Stomach smooth muscle (tissue), 2 donors: Measurements from ENCODE around the gene OTOA.

Experiments
- H3K27ac ChIP-seq: one replicate; pipeline ENCODE4 v1.7.0; 2013; ENCODE audit warnings: mild to moderate bottlenecking, low read length, inconsistent platforms
- H3K27me3 ChIP-seq, 2 donors: one replicate each; pipeline ENCODE4 v1.7.0; 2013; ENCODE audit warnings: low read length in 2 of 2; ENCODE audit not compliant: insufficient read depth in 2 of 2, control insufficient read depth in 1 of 2
- H3K36me3 ChIP-seq, 2 donors: one replicate each; pipeline ENCODE4 v1.7.0; 2013; ENCODE audit warnings: low read length in 2 of 2; ENCODE audit not compliant: control insufficient read depth in 2 of 2, insufficient read depth in 2 of 2
- H3K4me1 ChIP-seq: one replicate; pipeline ENCODE4 v1.7.0; 2013; ENCODE audit warnings: low read length; ENCODE audit not compliant: control insufficient read depth, insufficient read depth
- H3K4me3 ChIP-seq, 2 donors: one replicate each; pipeline ENCODE4 v1.7.0; 2013; ENCODE audit warnings: low read length in 2 of 2
- H3K9ac ChIP-seq, 2 donors: one replicate each; pipeline ENCODE4 v1.7.0; 2013; ENCODE audit warnings: low read length in 2 of 2, mild to moderate bottlenecking in 1 of 2
- H3K9me3 ChIP-seq, 2 donors: one replicate each; pipeline ENCODE4 v1.7.0; 2013; ENCODE audit warnings: low read length in 2 of 2; ENCODE audit not compliant: control insufficient read depth in 2 of 2
- donor health status: healthy.
- donor health status: Pancreatic carcinoma.

Gene OTOA

GRCh38 chr16:21663889-21664647 is at the start of gene OTOA:
OTOA (plus strand) TSS chr16:21663968; CDS start chr16:21678515, 14,547 bp downstream.
- no peaks in the 10 kb centered on the region for H3K36me3 ChIP-seq
- peaks cover 13 to 22% of the 10 kb centered on the region in 2 donors for H3K27me3 ChIP-seq
- no peaks in the 10 kb centered on the region for H3K9me3 ChIP-seq
- H3K9ac ChIP-seq, result no peak within 1 kb of the TSS
- no peak within 1 kb of the TSS for H3K27ac ChIP-seq
- peaks cover 9% of the 10 kb centered on the region for H3K4me1 ChIP-seq
- H3K4me3 ChIP-seq, result peak within 1 kb of the TSS in 1 of 2 donors; percentile 58

- Histone ChIP-seq H3K4me3 (no peak overlapping the region), H3K36me3 (peaks cover 0 to 7% of the 10 kb centered on the region in 2 donors), H3K27me3 (no peaks in the 10 kb centered on the region), H3K4me1 (peaks cover 3% of the 10 kb centered on the region), H3K9ac (no peak overlapping the region), H3K9me3 (no peaks in the 10 kb centered on the region), H3K27ac (no peak overlapping the region)
Observed at GRCh38 chr16:21614896-21615295, 48.9 kb upstream of the OTOA start.

DNA sequence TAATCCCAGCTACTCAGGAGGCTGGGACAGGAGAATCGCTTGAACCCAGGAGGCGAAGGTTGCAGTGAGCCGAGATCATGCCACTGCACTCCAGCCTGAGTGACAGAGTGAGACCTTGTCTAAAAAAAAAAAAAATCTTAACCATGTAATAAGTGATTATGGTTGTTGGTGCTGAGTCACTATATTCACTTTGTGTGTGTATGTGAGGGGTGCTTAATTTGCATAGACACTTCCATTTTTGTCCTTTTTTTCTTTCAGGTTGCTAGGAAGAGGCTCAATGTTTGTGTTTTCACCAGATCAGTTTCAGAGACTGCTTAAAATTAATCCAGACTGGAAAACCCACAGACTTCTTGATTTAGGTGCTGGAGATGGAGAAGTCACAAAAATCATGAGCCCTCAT is 46.2 kb upstream of the OTOA start:
- Histone ChIP-seq H3K9ac (no peak overlapping the region), H3K9me3 (no peaks in the 10 kb centered on the region), H3K36me3 (peaks cover 0 to 10% of the 10 kb centered on the region in 2 donors), H3K27ac (no peak overlapping the region), H3K4me1 (no peaks in the 10 kb centered on the region), H3K27me3 (no peaks in the 10 kb centered on the region), H3K4me3 (no peak overlapping the region)

GRCh38 chr16:21618281-21618680 is 45.5 kb upstream of the OTOA start:
- Histone ChIP-seq H3K27ac (no peak overlapping the region), H3K4me3 (no peak overlapping the region), H3K36me3 (peaks cover 0 to 10% of the 10 kb centered on the region in 2 donors), H3K27me3 (no peaks in the 10 kb centered on the region), H3K9ac (no peak overlapping the region), H3K9me3 (no peaks in the 10 kb centered on the region), H3K4me1 (no peaks in the 10 kb centered on the region)

DNA sequence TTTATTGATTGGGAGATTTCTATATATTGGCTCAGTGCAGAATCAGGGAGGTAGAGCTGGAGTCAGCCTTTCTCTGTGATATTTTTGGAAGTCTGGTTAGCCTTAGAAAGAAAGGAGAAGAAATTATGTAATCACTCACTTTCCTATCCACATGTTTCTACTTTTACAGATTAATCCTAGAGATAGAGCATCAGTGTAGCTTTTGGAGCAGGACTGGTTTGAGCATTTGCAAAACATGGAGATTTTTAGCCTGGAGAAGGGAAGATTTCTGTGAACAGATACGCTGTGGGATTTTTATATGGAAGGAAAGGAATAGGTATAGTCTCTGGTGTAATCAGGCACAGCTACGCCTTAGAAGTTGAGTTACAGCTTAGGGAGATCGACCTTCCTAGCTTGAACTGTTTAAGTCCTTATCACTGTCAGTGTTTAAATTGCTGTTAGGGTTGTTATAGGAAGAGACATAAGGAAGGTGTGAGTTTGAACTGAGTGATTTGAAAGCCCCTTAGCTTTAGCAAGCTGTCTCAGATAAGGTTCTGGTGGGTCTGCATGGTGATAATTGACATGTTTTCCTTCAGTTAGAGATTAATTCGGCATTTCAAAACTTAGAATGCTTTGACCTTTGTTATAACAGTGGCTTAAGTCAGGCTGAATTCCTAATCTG is 43.9 kb upstream of the OTOA start:
- peaks cover 1 to 10% of the 10 kb centered on the region in 2 donors for H3K36me3 ChIP-seq
- H3K27ac ChIP-seq, result no peak overlapping the region
- H3K4me1 ChIP-seq, result no peaks in the 10 kb centered on the region
- no peak overlapping the region for H3K9ac ChIP-seq
- no peaks in the 10 kb centered on the region for H3K27me3 ChIP-seq
- H3K4me3 ChIP-seq, result no peak overlapping the region
- no peaks in the 10 kb centered on the region for H3K9me3 ChIP-seq

GRCh38 chr16:21620592-21620991 is 43.2 kb upstream of the OTOA start:
- Histone ChIP-seq H3K4me1 (no peaks in the 10 kb centered on the region), H3K27me3 (no peaks in the 10 kb centered on the region), H3K9ac (no peak overlapping the region), H3K36me3 (peaks cover 6 to 14% of the 10 kb centered on the region in 2 donors), H3K9me3 (no peaks in the 10 kb centered on the region), H3K27ac (no peak overlapping the region), H3K4me3 (no peak overlapping the region)

DNA sequence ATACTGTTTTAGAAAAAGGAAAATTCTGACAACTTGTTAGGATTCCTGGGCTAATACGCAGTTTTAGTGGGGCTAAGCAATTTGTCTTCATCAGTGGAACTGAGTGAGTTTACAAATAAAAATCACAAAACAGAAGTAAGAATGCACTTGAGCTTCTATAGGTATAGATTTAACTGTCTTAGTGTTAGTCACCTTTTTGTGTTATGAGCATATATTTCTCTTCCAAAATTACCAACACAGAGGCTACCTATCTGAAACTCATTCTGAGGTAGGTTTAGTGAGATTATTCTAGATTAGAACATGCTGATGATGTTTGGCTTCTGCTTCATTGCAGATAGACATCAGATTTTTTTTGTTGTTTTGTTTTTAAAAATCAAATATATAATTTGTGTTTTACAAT is 41.2 kb upstream of the OTOA start:
- H3K4me3 ChIP-seq, result no peak overlapping the region
- H3K36me3 ChIP-seq, result peaks cover 6 to 20% of the 10 kb centered on the region in 2 donors
- peaks cover 5% of the 10 kb centered on the region for H3K4me1 ChIP-seq
- H3K9me3 ChIP-seq, result no peaks in the 10 kb centered on the region
- no peaks in the 10 kb centered on the region for H3K27me3 ChIP-seq
- no peak overlapping the region for H3K27ac ChIP-seq
- no peak overlapping the region for H3K9ac ChIP-seq

DNA sequence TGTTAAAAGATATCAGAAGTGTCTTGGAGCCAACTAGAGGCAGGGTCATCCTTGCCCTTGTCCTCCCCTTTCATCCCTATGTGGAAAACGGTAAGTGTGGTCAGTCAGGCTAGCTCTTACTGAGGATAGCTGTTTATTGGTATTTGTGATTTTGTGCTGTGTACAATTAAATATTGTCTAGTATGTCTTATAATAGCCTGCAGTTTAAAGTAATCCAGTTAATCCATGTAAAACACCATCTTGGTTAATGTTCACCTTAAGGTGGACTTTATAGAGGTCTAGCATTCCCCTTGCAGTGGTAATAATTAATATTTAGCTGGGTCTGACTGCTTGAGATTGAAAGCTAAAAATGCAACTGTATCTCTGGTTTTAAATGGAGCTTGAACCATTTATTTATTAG is 38.7 kb upstream of the OTOA start:
- no peak overlapping the region for H3K27ac ChIP-seq
- no peak overlapping the region for H3K9ac ChIP-seq
- peaks cover 10 to 21% of the 10 kb centered on the region in 2 donors for H3K36me3 ChIP-seq
- no peaks in the 10 kb centered on the region for H3K9me3 ChIP-seq
- H3K4me1 ChIP-seq, result peaks cover 5% of the 10 kb centered on the region
- H3K4me3 ChIP-seq, result no peak overlapping the region
- H3K27me3 ChIP-seq, result no peaks in the 10 kb centered on the region

DNA sequence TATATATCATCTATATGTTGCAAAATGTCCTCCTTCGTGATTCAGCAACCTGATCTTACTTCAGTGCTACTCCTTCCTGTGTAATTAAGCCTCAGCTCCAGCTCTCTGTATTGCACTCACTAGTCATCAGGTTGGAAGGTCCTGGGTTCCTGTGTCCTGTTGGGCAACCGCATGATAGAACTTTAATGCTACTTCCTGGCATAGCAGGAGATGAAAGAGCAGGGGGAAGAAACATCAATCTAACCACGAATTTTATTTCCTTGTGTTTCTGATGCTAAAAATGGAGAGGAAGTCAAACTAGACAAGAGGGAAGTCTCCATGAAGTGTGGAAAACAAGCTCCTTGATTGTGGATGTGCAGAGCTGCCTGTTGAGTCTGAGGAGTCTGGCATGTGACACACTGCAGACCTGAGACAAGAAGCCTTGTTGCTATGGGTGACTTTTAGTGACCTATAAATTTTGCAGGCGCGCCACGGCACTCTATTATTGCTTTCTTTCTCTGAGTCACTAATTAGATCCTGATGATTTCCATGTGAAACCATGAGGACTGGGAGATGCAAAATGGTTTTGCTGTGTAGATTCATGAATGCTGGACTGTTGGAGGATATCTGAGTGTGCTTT is 37.0 kb upstream of the OTOA start:
- no peaks in the 10 kb centered on the region for H3K9me3 ChIP-seq
- no peak overlapping the region for H3K27ac ChIP-seq
- peaks cover 5% of the 10 kb centered on the region for H3K4me1 ChIP-seq
- H3K36me3 ChIP-seq, result peaks cover 10 to 20% of the 10 kb centered on the region in 2 donors
- H3K9ac ChIP-seq, result peak overlapping the region in 1 of 2 donors; percentile 9
- H3K27me3 ChIP-seq, result no peaks in the 10 kb centered on the region
- H3K4me3 ChIP-seq, result peak overlapping the region in 1 of 2 donors; percentile 8

DNA sequence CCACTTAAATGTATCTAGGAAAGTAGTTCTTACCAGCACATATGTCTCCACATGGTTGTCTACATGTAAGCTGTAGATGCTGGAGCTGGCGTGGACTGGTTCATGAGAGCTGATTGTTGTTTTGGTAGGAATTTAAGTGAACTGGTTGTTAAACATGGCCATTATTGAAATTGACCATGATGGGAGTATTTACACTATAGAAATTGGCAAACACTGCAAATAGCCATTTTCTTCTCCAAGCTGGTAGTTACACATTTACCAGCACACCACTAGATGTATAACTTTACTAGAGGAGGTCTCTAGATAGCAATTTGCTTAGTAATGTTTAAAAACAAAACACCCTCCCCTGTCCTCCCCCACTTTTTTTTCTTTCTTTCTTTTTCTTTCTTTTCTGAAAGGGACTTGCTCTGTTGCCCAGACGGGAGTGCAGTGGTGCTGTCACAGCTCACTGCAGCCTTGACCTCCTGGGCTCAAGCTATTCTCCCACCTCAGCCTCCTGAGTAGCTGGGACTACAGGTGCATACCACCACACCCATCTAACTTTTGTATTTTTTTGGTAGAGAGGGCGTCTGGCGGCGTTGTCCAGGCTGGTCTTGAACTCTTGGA is 35.5 kb upstream of the OTOA start:
- no peaks in the 10 kb centered on the region for H3K9me3 ChIP-seq
- peaks cover 5% of the 10 kb centered on the region for H3K4me1 ChIP-seq
- H3K27ac ChIP-seq, result no peak overlapping the region
- no peaks in the 10 kb centered on the region for H3K27me3 ChIP-seq
- H3K9ac ChIP-seq, result no peak overlapping the region
- H3K36me3 ChIP-seq, result peaks cover 10 to 20% of the 10 kb centered on the region in 2 donors
- H3K4me3 ChIP-seq, result no peak overlapping the region
